Kidney epithelial cell (primary cell): Measurements from ENCODE around the gene EHD4. TPM values are rescaled to one million over a fixed set of nuclear protein-coding genes. Genes with fewer than 3 reads are reported as not detected.

Experiments
- DNase-seq: peaks from one replicate; pipeline ENCODE4 v3.0.0-alpha.2; 2010; ENCODE audit warnings: low read depth
- H3K27me3 ChIP-seq: 2 replicates; pipeline ENCODE4 v1.6.0; 2011; ENCODE audit warnings: low read length; ENCODE audit not compliant: control insufficient read depth, insufficient read depth
- H3K36me3 ChIP-seq: 2 replicates; pipeline ENCODE4 v1.5.1; 2011; ENCODE audit warnings: low read length; ENCODE audit not compliant: control insufficient read depth, insufficient read depth
- H3K4me3 ChIP-seq: 2 replicates; pipeline ENCODE4 v1.5.1; 2011; ENCODE audit warnings: low read depth, mild to moderate bottlenecking, control low read depth, low read length
- CTCF ChIP-seq: IDR thresholded peaks from 2 replicates; pipeline ENCODE4 v1.5.1; 2011; ENCODE audit warnings: mild to moderate bottlenecking, moderate library complexity, low read length, control low read depth, inconsistent platforms; ENCODE audit not compliant: insufficient read depth, poor library complexity, severe bottlenecking
- total RNA-seq: library from RNA; depleted of rRNA; stranded (reverse); fragments of >200 nt; gene quantifications from 2 replicates; pipeline ENCODE4 v1.2.3, GENCODE V29; 2015

EHD4 gene
- total RNA-seq, 1 donor from 2014 or later, result 30.1 TPM

- no peak for TF ChIP-seq CTCF
- no peak for DNase-seq
- Histone ChIP-seq H3K27me3 (no peaks in the 10 kb centered on the region), H3K36me3 (no peaks in the 10 kb centered on the region), H3K4me3 (no peak overlapping the region)
These were observed 11.3 kb downstream of the EHD4 start for GRCh38 chr15:41961001-41961518.

GRCh38 chr15:41958002-41958420 lies 14.3 kb downstream of the EHD4 start:
- no peaks in the 10 kb centered on the region for H3K36me3 ChIP-seq
- no peak for DNase-seq
- H3K27me3 ChIP-seq, result no peaks in the 10 kb centered on the region
- no peak overlapping the region for H3K4me3 ChIP-seq
- no peak for TF ChIP-seq CTCF

GRCh38 chr15:41957021-41957897 lies 15.1 kb downstream of the EHD4 start:
- H3K27me3 ChIP-seq, result no peaks in the 10 kb centered on the region
- H3K4me3 ChIP-seq, result no peak overlapping the region
- DNase-seq, result no peak
- no peak for TF ChIP-seq CTCF
- H3K36me3 ChIP-seq, result no peaks in the 10 kb centered on the region

DNA sequence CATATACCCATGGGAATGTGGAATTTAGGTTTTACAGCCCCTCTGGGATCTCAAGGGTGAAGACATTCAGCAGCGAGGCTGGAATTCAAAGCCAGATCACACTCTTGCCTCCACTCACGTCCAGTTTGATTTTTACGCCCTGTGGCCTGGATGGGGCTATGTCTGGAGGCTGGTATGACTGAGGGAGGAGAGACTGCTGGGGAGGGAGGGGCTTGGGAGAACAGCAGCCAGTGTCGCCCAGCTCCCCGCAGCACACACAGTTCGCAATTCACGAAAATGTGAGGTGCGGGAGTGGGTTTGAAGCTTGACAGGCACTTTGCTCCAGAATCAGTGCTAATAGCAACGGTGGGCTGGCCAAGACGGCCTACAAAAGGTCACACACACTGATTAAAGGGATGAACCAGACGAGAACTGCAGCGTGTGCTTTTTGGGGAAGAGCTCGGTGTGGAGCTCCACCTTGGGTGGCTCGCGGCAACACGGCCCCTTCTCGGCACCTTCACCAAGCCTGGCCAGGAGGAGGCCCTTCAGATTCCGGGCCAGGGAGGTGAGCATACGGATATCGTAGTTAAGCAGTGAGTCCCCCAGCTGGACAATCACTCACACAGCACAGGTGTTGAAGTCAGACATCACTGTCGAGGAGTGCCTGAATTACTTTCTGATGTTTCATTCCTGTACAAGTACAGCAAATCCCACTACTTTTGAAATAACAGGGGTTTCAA lies 16.4 kb downstream of the EHD4 start:
- DNase-seq, result no peak
- H3K27me3 ChIP-seq, result no peaks in the 10 kb centered on the region
- peak; percentile 29 for TF ChIP-seq CTCF
- H3K4me3 ChIP-seq, result no peak overlapping the region
- no peaks in the 10 kb centered on the region for H3K36me3 ChIP-seq

DNA sequence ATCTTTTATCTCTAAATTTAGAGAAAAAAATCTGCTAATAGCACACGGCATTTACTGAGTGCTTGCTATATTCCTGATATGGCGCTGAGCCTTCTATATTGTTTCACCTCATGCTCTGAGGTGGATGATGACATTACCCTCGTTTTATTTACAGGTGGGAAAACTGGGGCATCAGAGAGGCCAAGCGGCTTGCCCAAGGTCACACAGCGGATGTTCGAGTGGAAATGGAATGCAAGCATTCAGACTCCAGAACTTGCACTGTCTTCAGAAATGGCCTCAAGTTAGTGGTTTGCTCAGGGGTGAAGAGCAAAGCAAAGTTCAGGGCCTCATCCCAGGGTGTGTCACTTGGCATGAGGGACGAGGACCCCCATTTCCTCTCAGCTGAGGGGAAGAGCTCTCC lies 17.3 kb downstream of the EHD4 start:
- TF ChIP-seq CTCF, result no peak
- H3K36me3 ChIP-seq, result no peaks in the 10 kb centered on the region
- H3K4me3 ChIP-seq, result no peak overlapping the region
- H3K27me3 ChIP-seq, result no peaks in the 10 kb centered on the region
- no peak for DNase-seq
